ENCODE measurements around the gene PCK2. TPM values are rescaled to one million over a fixed set of nuclear protein-coding genes. Genes with fewer than 3 reads are reported as not detected.

PCK2 gene
- total and polyA plus RNA-seq, 2 of the 13 experiments (the other 11 are each of a cell fraction or from before 2014, with no cell fraction given) = 129 to 272 TPM

DNA sequence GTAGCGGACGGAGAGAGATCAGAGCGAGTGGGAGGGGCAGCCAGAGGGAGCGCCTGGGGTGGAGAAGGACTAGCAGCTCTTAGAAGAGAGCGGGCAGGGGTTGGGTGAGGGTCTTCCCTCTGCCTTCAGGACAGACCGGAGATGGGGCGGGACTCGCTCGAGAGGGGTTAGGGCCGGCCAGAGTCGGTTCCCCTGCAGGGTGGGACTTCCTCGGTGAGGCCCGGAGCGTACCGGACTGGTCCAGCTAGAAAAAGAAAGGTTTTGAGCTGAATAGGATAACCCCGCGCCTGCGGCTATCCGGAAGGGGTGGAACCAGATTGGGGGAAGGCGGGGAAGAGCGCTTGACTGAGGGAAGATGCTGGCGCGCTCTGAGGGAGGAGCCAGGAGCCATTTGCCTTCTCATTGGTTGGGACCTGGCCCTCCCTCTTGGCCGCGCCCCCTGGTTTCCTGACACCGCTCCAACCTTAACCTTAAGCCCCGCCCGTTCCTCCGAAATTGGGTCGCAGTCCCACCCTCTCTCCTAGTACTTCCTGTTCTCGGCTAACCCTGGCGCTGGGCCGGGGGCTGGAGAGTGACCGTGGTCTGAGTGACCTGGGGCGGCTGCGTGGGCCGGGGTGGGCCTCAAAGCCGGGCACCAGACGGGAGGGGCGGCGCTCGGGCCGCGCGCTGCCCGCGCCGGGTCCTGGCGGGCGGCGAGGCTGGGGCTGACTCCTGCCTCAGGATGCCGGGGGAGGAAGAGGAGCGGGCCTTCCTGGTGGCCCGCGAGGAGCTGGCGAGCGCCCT is 53.1 kb downstream of the PCK2 start, which contains the start of gene RNF31 (continued):
- TF ChIP-seq, protein P1, sequence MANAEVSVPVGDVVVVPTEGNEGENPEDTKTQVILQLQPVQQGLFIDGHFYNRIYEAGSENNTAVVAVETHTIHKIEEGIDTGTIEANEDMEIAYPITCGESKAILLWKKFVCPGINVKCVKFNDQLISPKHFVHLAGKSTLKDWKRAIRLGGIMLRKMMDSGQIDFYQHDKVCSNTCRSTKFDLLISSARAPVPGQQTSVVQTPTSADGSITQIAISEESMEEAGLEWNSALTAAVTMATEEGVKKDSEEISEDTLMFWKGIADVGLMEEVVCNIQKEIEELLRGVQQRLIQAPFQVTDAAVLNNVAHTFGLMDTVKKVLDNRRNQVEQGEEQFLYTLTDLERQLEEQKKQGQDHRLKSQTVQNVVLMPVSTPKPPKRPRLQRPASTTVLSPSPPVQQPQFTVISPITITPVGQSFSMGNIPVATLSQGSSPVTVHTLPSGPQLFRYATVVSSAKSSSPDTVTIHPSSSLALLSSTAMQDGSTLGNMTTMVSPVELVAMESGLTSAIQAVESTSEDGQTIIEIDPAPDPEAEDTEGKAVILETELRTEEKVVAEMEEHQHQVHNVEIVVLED (CRISPR knock-in tag; IDR thresholded peaks at IDR 0.05; ENCODE audit: borderline replicate concordance) = no peak; the same call in 1 of the 2 replicates
- TF ChIP-seq, protein P2, sequence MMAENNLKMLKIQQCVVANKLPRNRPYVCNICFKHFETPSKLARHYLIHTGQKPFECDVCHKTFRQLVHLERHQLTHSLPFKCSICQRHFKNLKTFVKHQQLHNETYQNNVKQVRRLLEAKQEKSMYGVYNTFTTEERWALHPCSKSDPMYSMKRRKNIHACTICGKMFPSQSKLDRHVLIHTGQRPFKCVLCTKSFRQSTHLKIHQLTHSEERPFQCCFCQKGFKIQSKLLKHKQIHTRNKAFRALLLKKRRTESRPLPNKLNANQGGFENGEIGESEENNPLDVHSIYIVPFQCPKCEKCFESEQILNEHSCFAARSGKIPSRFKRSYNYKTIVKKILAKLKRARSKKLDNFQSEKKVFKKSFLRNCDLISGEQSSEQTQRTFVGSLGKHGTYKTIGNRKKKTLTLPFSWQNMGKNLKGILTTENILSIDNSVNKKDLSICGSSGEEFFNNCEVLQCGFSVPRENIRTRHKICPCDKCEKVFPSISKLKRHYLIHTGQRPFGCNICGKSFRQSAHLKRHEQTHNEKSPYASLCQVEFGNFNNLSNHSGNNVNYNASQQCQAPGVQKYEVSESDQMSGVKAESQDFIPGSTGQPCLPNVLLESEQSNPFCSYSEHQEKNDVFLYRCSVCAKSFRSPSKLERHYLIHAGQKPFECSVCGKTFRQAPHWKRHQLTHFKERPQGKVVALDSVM (CRISPR knock-in tag; IDR thresholded peaks at IDR 0.05) = no peak
- TF ChIP-seq RNF2 (conservative IDR thresholded peaks at IDR 0.05; ENCODE audit: low read depth) (no peak; the same call in 1 of the 2 replicates), NBN (conservative IDR thresholded peaks at IDR 0.05) (no peak), MATR3 (CRISPR knock-in tag; IDR thresholded peaks at IDR 0.05) (no peak), ZNF678 (CRISPR knock-in tag; IDR thresholded peaks at IDR 0.05) (no peak), NRL (CRISPR knock-in tag; IDR thresholded peaks at IDR 0.05; ENCODE audit: borderline replicate concordance) (no peak), SATB2 (CRISPR knock-in tag; IDR thresholded peaks at IDR 0.05) (no peak), ZFYVE20 (CRISPR knock-in tag; IDR thresholded peaks at IDR 0.05; ENCODE audit: borderline replicate concordance, low read depth) (no peak), NFKB2 (CRISPR knock-in tag; IDR thresholded peaks at IDR 0.05; ENCODE audit: borderline replicate concordance) (no peak; the same call in none of the 2 replicates), PHF5A (CRISPR knock-in tag; IDR thresholded peaks at IDR 0.05; ENCODE audit: low read depth, unreplicated experiment) (peak; percentile 26), SPEN (CRISPR knock-in tag; IDR thresholded peaks at IDR 0.05; ENCODE audit: low read depth) (peak; percentile 16; the same call in 1 of the 2 replicates), ZC3H4 (CRISPR knock-in tag; IDR thresholded peaks at IDR 0.05; ENCODE audit: borderline replicate concordance) (no peak), FLYWCH1 (CRISPR knock-in tag; IDR thresholded peaks at IDR 0.05) (no peak), ZNF296 (CRISPR knock-in tag; conservative IDR thresholded peaks at IDR 0.05) (no peak), EZH2 (conservative IDR thresholded peaks at IDR 0.05; ENCODE audit: low read depth, low read length) (no peak), ZNF562 (CRISPR knock-in tag; IDR thresholded peaks at IDR 0.05; ENCODE audit: borderline replicate concordance) (no peak), ZNF251 (CRISPR knock-in tag; IDR thresholded peaks at IDR 0.05) (no peak), THAP11 (CRISPR knock-in tag; IDR thresholded peaks at IDR 0.05) (peak; percentile 89)
- TF ChIP-seq, protein P3, sequence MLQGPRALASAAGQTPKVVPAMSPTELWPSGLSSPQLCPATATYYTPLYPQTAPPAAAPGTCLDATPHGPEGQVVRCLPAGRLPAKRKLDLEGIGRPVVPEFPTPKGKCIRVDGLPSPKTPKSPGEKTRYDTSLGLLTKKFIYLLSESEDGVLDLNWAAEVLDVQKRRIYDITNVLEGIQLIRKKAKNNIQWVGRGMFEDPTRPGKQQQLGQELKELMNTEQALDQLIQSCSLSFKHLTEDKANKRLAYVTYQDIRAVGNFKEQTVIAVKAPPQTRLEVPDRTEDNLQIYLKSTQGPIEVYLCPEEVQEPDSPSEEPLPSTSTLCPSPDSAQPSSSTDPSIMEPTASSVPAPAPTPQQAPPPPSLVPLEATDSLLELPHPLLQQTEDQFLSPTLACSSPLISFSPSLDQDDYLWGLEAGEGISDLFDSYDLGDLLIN (CRISPR knock-in tag; IDR thresholded peaks at IDR 0.05; ENCODE audit: borderline replicate concordance) = no peak
- TF ChIP-seq, protein P4, sequence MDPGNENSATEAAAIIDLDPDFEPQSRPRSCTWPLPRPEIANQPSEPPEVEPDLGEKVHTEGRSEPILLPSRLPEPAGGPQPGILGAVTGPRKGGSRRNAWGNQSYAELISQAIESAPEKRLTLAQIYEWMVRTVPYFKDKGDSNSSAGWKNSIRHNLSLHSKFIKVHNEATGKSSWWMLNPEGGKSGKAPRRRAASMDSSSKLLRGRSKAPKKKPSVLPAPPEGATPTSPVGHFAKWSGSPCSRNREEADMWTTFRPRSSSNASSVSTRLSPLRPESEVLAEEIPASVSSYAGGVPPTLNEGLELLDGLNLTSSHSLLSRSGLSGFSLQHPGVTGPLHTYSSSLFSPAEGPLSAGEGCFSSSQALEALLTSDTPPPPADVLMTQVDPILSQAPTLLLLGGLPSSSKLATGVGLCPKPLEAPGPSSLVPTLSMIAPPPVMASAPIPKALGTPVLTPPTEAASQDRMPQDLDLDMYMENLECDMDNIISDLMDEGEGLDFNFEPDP (CRISPR knock-in tag; conservative IDR thresholded peaks at IDR 0.05) = no peak
- TF ChIP-seq, protein P5, sequence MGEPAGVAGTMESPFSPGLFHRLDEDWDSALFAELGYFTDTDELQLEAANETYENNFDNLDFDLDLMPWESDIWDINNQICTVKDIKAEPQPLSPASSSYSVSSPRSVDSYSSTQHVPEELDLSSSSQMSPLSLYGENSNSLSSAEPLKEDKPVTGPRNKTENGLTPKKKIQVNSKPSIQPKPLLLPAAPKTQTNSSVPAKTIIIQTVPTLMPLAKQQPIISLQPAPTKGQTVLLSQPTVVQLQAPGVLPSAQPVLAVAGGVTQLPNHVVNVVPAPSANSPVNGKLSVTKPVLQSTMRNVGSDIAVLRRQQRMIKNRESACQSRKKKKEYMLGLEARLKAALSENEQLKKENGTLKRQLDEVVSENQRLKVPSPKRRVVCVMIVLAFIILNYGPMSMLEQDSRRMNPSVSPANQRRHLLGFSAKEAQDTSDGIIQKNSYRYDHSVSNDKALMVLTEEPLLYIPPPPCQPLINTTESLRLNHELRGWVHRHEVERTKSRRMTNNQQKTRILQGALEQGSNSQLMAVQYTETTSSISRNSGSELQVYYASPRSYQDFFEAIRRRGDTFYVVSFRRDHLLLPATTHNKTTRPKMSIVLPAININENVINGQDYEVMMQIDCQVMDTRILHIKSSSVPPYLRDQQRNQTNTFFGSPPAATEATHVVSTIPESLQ (CRISPR knock-in tag; conservative IDR thresholded peaks at IDR 0.05) = no peak
